HG03025 (cell line): ENCODE results near the gene EHD1.
"Not testable (repeated sequence)": the region's sequence is repeated elsewhere in the genome, so short reads cannot be mapped to it uniquely, and the experiment has no call there.

Source experiments
- ATAC-seq: cut with Tn5 transposase; IDR thresholded peaks from one replicate; pipeline ENCODE4 v1.9.1; 2021; ENCODE audit warnings: mild to moderate bottlenecking, moderate library complexity; ENCODE audit not compliant: unreplicated experiment, low FRiP score

EHD1 gene

DNA sequence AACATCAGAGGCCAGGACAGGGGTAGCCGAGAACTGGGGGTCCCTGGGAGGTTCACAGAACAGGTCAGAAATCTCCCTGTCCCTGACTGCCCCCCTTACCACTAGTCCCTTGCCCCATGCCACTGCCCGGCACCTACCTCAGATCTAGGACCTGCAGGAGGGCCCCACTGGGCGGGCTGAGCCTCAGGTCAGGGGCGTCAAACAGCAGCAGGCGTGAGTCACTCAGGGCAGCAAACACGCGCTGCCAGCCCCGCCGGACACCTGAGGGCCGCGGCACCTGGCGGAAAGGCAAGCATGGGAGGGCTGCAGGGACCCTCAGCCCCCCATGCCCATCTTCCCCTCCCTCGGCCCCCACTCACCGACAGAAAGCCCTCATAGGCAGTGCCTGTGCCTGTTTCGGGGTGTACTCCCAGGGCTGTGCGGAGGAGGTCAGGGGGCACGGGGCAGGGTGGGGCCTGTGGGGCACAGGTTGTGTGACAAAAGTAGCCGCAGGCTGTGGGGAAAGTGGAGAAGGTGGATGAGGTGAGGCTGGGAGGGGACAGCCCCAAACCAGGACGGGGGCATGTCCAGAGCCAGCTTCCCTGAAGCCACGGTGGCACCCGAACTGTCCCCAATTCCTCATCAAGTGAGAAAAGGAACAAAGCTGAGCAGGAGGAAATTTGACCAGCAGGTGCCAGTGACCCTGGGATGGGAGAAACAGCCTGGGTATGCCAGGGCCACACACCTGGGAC lies 45.8 kb downstream of the EHD1 start:
- ATAC-seq, result no peak

DNA sequence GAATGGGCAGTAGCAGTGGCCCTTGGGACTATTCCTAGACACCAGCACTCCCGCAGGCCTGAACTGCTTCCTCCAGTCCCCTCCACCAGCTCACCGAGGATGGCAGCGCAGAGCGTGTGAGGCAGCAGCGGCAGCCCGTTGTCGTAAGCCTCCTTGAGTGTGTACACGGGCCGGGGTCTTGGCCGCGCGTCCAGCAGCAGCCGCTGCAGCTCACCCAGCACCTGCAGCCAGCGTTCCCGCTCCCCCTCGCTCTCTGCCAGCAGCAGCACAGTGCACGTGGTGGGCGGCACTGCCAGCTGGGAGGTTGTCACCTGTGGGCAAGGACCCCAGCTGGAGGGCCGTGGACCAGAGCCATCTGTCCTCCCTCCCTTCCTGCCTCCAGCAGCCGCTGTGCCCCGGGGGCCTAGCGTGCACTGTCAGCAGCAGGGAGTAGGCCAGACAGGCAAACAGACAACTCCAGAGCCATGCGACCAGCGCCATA lies 47.0 kb downstream of the EHD1 start:
- no peak for ATAC-seq

DNA sequence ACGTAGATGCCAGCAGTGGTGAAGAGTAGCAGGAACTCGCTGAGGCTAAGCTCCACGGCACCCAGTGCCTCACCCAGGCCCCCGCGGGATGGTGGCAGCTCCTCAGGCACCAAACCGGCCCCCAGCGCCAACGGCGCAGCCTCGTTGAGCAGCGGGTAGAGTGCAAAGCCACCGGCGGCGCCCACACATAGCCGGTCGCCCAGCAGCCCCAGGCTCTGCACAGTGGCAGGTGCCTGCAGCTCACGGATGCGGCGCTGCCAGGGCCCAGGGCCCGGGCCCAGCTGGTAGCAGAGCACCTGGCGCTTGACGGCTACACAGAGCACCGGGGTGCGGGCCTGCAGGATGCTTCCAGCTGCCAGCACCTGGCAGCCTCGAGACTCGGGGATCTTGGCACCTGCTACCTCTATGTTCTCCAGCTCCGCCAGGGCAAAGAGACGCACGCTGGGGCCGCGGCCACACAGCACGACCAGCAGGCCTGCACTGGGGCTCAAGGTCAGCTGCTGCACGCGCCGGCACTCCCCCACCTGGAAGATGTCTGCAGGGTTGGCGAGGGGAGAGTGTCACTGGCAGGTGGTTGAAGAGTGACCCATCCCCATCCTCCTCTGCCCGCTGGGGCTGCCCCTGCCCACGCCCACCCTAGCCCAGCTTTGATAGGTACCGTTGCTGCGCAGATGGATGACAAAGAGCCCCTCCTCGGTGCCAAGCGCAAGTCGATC lies 48.7 kb downstream of the EHD1 start:
- no peak for ATAC-seq

DNA sequence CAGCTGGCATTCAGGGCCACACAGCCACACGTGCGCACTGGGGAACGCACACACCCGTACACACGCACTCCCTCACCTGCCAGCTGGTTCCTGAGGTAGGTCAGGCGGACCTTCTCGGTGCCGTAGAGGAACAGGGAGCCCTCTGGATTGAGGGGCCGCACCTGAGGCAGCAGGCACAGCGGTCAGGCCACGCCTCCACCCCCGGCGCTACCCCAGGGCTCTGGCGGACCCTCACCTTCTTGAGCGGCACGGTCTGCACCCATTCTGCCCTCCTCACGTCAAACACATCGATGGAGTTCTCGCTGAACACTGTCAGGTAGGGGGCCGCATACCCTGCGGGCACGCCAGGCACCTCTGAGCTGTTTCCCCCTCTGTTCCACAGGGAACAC lies 51.0 kb downstream of the EHD1 start:
- no peak for ATAC-seq

DNA sequence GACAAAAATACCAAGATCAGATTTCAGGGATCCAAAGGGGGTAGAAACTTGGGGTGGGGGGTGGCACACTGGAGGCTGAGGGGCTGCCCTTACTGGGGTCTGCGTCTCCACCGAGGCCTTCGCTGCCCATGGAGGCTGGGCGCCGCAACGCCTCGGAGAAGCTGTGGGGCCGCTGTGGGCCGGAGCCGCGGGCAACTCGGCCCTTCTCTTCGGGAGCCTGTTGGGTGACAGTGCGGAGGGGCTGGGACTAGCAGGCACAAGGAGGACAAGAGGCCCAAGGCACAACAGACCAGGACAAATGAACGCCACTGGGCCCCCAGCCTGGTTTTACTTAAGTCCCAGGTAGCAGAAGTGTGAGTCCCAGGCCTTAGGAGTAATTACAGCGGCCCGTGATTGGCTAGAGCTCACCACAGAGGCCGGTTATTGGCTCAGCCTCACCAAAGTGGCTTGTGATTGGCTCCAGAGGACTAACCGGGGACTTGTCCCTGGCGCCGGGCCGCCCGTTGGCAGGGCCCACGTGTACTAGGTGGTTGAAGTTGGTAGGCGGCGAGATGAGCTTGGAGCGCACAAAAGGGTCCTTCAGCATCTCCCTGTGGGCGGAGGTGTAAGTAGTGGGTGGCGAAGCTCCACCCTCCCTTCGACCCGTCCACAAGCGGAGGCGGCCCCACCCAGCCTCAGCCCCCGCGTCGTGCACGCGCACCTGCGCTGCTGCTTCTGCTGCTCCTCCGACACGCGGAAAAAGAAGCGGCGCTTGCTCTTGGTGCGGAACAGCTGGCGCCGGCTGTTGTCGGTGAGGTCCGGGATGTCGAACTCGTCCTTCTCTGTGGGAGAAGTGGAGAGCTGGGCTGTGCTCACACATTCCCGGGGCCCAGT lies 51.6 kb downstream of the EHD1 start:
- ATAC-seq, result no peak

DNA sequence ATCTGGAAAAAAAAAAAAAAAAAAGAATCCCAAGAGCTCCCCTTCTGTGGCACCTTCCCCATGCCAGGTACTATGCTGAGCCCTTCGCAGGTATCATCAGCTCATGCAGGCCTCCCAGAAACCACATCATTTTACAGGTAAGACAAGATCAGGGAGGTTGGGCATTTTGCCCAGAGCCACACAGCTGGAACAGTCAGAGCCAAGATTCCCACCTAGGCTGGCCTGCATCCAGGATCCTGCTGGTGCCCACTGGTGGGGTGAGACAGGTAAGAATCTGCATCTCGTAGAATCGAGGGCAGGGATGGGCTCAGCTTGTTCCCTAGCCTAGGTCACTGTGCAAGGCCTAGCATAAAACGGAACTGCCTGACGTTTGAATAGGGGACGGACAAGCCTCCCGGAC lies 52.4 kb downstream of the EHD1 start:
- no peak for ATAC-seq

DNA sequence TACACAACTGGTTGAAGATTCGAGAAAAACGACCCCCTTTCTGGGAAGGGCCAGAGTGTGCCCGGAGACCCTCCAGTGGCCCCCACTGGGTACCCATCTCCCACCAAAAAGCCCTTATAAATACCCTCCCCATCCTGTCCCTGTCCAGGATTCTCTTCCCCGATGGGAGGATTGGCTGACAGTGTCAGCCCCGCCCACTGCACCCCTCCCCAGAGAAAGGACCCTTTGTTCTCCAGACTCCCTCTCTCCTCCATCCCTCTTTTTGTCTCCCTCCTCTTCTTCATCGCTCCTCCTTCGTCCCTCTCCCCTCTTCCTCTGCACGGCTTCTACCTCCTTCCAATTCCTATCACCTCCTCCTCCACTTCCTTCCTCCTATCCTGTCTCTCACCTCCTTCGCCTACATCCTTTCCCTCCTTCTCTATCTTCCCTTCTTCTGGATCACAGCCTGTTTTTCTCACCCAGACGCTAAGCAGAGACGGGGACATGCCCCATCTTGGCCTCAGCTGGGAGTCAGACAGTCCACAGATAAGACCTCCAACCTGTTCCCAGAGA lies 54.8 kb downstream of the EHD1 start:
- no peak for ATAC-seq

DNA sequence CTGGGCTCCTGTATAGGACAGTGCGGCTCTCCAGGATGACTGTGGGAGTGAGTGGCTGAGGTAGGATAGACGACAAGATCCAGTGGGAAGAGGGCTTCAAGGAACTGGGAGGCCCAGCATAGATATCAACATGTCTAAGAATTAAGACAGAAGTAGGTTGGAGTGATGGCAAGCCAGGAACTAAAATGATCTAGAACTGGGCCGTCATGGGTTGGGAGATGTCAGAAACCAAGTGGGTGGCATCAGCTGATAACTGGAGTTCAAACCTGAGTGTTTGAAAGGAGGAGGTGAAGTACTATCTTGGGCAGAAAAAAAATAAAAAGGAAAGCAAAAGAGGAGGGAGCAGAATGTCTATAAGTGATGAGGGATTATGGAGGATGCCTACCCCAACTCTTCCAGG lies 60.9 kb downstream of the EHD1 start:
- no peak for ATAC-seq

DNA sequence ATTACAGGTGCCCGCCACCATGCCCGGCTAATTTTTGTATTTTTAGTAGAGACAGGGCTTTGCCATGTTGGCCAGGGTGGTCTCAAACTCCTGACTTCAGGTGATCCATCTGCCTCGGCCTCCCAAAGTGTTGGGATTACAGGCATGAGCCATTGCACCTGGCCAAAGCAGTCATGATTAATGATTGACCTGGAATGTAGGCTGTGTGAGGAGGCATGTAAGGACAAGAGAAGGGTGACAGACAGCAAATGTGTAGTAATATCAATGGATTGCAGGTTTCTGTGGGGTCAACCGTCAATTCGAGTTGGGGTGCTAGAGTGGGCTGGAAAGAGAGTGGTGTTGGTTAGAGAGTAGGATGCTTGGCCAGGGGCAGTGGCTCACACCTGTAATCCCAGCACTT lies 63.0 kb downstream of the EHD1 start:
- ATAC-seq, result not testable (repeated sequence)

DNA sequence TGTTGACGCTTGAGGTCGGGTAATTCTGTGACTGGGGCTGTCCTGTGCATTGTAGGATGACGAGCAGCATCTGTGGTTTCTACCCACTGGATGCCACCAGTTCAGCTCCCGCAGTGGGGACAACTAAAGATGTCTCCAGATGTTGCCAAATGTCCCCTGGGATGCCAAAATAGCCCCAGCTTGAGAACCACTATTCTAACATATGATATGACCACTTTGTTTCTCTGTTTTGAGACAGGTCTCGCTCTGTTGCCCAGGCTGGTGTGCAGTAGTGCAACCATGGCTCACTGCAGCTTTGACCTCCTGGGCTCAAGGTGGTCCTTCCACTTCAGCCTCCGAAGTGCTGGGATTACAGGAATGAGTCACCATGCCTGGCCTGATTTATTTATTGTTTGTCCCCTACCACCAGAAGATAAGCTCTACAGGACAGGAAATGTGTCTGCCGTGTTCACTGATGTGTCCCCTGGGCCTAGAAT lies 63.7 kb downstream of the EHD1 start:
- no peak for ATAC-seq

DNA sequence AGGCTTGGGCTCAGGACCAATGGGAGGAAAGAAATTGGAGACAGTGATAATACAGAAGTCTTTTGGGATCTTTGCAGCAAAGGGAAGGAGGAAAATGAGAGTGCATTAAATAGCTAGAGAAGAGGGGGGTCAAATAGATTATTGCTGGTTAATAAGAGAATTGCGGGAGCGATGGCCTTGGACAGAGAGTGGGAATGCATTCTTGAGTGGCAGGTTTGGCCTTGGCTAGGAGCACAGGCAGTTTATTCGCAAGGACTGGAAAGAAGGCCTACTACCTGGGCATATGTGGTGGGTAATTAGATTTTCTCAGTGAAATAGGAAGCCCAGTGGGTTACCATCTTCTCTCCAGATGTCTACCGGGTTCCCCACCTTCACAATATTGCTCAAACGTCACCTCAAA lies 64.6 kb downstream of the EHD1 start:
- no peak for ATAC-seq

DNA sequence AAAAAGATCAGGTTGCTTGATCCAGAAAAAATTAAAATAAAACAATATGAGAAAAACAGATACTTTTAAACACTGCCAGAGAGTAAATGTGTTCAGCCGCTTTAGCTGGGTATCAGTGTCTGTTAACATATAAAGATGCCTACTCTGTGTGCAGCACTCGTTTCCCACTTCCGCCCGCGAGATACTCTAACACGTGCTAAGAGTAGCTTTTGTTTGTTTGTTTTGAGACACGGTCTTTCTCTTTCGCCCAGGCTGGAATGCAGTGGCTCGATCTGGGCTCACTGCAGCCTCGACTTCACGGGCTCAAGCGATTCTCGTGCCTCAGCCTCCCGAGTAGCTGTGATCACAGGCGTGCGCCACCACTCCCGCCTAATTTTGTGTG lies 67.5 kb downstream of the EHD1 start:
- no peak for ATAC-seq

DNA sequence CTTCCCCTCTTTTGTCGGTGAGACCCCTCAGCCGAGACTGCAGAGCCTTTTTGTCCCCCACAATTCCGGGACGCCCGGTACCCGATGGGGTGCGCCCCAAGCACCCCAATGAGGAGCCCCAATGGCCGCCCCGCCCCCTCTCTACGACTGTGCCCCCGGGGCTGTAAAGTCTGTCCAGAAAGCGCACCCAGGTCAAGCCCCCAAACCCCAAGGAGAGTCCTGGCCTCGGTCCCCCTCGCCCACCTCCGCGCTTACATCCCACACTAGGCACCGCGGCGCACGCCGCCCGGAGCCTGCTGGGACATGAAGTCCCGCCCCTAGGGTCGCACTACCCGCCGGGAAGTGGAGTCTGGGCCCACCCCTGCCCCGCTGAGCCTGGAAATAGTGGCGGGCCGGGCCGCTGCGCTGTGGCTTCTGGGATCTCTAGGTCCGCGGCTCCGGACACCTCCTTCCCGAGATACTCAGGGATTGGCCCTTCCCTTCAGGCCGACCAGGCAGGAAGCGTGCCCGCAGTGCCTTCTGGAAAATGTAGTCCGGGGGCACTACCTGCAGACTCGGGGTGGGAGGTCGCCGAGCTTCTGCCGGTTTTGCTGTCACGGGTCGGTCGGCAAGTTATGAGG lies 68.0 kb downstream of the EHD1 start, which contains the start of gene MEN1:
Gene MEN1, minus strand, starts transcription at position 281 of the 620 bp plus-strand sequence. CDS start 442 bp downstream, outside the sequence.
- ATAC-seq, result peak; percentile 63

DNA sequence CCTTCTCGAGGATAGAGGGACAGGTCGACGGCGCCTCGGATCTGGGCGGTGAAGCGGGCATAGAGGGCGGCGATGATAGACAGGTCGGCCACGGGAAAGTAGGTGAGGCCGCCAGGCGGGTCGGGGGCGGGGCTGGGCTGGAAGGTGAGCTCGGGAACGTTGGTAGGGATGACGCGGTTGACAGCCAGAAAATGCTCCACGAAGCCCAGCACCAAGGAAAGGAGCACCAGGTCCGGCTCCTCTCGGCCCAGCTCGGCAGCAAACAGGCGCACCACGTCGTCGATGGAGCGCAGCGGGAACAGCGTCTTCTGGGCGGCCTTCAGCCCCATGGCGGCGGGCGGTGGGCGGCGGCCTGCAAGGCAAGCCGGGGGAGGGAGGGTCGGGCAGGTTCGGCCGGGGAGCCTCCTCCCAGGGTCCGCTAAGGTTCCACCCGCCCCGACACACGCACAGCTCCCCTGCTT lies 68.6 kb downstream of the EHD1 start:
- no peak for ATAC-seq

DNA sequence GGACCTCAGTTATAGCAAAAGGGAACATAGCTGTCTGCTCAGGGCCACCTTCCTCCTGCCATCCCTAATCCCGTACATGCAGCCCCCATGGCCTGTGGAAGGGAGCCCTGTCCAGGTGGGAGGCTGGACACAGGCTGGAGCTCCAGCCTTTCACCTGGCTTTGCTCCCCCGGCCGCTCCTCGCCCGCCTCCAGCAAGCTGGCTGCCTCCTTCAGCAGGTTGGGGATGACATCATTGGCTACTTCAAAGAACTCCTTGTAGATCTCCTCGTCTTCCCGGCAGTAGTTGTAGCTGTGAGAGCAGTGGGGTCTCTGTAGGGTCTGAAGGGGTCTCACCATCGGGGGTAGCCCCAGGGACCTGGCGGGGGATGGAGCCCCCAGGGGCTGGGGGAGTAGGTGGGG lies 72.9 kb downstream of the EHD1 start:
- ATAC-seq, result no peak

DNA sequence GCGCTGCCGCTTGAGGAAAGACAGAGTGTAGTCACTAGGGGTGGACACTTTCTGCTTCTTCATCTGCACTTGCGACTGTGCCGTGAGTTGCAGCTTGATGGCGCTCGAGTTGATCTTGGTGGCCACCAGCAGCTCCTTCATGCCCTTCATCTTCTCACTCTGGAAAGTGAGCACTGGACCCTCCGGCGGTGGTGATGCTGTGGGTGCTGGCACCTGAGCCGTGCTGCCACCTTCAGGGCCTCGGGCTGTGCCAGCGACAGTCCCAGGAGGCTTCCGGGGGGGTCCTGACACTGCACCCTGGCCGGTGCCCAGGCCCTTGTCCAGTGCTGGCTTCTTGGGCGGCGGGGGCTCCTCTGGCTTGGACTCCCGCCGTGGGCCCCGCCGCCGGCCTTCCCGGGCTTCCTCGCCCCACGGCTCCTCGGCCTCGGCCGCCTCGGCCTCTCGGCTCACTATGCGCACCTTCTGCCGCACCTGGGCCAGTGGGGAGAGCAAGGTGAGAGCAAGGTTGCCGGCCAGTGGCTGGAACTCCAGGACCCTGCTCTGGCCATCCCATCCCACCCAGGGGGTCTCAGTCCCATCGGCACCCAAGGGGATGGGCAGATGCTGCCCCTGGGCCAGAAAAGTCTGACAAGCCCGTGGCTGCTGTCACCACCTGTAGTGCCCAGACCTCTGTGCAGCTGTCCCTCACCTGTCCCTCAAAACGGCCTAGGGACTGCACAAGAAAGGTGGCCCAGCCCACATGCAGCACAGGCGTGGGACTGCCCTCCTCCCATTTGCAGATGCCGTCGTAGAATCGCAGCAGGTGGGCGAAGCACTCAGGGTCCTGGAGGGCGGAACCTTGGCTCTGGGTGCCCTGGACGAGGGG lies 73.8 kb downstream of the EHD1 start:
- ATAC-seq, result no peak

DNA sequence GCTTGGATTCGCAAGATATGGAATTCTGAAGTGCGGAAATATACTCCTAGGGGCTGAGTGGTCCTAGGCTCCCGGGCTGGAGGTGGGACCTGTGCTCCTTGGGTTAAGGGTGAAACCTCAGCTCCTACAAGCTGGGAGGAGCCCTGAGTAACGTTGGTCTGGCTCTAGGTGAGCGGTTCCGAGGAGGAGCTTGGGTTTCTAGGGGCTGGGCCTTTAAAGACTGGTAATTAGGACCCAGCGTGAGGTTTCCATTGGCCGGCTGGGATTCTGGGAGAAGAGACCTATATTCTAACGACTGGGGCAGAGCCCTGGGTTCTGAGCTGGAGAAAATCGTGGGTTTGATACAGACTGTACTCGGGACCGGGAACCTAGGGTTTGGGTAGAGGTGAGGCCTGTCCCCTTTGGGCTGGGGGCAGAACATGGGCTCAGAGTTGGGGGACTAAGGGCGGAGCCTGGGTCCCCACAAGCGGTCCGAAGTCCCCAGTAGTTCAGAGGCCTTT lies 74.5 kb downstream of the EHD1 start:
- no peak for ATAC-seq

DNA sequence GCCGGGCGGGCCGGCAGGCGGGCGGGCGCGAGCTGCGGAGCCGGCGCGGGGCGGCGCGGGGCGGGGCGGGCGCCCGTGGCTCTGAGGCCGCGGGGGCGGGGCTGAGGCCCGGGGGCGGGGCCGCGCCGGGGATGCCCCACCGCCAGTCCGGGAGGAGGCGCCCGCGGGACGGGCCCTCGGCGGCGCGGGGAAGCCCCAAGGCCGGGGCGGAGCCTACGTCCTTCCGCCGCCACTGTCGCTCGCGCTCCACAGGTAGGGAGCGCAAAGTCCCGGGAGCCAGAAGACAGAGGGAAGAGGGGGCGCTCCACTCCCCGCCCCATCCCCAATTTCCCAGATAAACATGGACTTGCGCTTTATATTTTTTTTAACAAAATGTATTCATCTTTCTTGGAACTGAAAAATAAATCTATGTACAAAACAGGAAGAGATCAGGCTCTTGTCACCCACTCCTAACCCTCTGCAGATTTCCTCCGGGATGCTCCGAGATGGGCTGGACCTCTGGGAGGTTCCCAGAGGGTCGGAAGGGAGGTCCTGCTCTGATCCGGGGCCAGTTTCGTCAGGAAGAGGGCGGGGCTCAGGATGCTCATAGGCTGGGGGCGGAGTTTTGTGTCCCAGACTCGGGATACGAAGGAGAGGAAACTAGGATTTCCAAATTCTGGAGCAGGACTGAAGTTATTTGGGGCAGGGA lies 75.1 kb downstream of the EHD1 start, which contains the start of gene MAP4K2:
Gene MAP4K2, minus strand, starts transcription at position 57 of the 688 bp plus-strand sequence. CDS start 65 bp downstream, outside the sequence.
- ATAC-seq, result no peak
